ENCODE data around the gene QSER1. TPM values are rescaled to one million over a fixed set of nuclear protein-coding genes. Genes with fewer than 3 reads are reported as not detected.
"Not testable (repeated sequence)": the region's sequence is repeated elsewhere in the genome, so short reads cannot be mapped to it uniquely, and the experiment has no call there.

The QSER1 gene
- polyA plus RNA-seq (2012; ENCODE audit: insufficient read depth, insufficient read length), result 9.9 TPM

DNA sequence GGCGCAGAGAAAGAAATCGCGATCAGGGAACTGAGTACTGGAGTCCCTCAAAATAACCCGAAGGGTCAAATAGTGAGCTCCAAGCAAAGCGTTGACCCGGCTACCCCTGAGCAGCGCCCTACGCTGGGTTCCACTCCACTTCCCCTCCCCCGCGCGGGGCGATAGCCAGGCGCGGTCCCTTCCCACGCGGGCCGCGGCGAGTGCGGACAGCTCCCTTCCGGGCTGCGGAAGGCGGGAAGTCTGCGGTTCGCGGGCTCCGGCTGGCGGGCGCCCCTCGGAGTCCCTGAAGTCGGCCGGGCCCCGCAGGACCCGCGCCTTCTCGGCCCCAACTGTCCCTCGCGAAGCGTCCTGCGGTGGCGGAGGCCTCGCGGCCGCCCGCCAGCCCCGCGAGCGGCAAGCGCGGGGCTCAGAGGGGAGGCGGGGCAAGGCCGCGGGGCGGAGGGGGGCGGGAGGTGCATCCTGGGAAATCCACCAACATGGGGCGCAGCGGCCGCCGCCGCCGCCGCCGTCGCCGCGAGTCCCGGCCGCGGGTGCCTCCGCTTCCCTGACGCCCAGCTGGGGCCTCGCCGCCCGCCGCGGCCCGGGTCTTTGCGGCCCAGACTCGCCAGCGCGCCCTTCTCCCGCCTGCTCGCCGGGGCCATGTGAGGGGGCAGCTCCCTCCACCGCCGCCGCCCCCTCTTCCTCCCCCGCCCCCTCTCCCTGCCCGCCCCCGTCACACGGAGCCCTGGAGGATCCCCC lies at the start of gene QSER1:
QSER1 (plus strand) TSS at position 457 of the 738 bp plus-strand sequence. CDS start 315 bp downstream, outside the sequence.
- DNase-seq (ENCODE audit: low read depth, low spot score), result peak; percentile 35
- peak within 1 kb of the TSS; percentile 67 for H3K4me3 ChIP-seq (ENCODE audit: low read length)

- H3K4me3 ChIP-seq (ENCODE audit: low read length), result no peak overlapping the region
- no peak for DNase-seq (ENCODE audit: low read depth, low spot score)
These were observed 49.1 kb upstream of the QSER1 start for GRCh38 chr11:32843544-32843943.

DNA sequence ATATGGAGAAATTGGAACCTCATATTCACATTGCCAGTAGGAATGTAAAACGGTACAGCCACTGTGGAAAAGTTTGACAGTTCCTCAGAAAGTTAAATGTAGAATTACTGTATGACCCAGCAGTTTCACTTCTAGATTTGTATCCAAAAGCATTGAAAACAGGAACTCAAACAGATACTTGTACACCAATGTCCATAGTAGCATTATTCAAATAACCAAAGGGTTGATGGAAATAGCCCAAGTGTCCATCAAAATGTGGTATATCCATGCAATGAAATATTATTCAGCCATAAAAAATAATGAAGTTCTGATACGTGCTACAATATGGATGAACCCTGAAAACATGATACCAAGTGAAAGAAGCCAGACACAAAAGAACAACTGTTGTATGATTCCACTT lies 45.1 kb upstream of the QSER1 start:
- DNase-seq (ENCODE audit: low read depth, low spot score), result no peak
- H3K4me3 ChIP-seq (ENCODE audit: low read length), result no peak overlapping the region

- DNase-seq (ENCODE audit: low read depth, low spot score), result no peak
- no peak overlapping the region for H3K4me3 ChIP-seq (ENCODE audit: low read length)
These were observed 42.9 kb upstream of the QSER1 start for GRCh38 chr11:32849761-32850160.

- DNase-seq (ENCODE audit: low read depth, low spot score), result no peak
- H3K4me3 ChIP-seq (ENCODE audit: low read length), result no peak overlapping the region
These were observed 41.4 kb upstream of the QSER1 start for GRCh38 chr11:32851251-32851650.

- DNase-seq (ENCODE audit: low read depth, low spot score), result no peak
These were observed 40.4 kb upstream of the QSER1 start for GRCh38 chr11:32852207-32852606.

DNA sequence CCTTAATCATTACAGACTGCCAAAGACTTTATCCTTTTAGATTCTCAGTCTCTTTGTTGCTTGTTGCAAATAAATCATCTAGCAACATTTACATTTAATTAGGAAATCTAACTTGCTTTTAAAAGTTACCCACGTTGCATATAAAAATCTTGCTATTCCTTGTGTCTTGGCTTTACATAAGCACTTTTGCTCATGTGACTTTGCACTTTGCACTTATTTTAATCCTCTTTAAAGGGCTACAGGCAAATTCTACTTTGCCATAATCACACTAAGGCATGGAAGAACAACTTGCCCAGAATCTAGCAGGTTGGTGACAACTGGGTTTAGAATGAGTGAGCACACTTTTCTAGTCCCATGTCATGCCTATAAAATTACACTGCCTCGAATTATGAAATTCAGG lies 37.0 kb upstream of the QSER1 start:
- H3K4me3 ChIP-seq (ENCODE audit: low read length), result no peak overlapping the region
- no peak for DNase-seq (ENCODE audit: low read depth, low spot score)

More at GRCh38 chr11:32852207-32852606, 40.4 kb upstream of the QSER1 start:
- no peak overlapping the region for H3K4me3 ChIP-seq (ENCODE audit: low read length)

- H3K4me3 ChIP-seq (ENCODE audit: low read length), result no peak overlapping the region
- no peak for DNase-seq (ENCODE audit: low read depth, low spot score)
These were observed 33.9 kb upstream of the QSER1 start for GRCh38 chr11:32858731-32859130.

- DNase-seq (ENCODE audit: low read depth, low spot score), result no peak
These were observed 30.6 kb upstream of the QSER1 start for GRCh38 chr11:32861850-32862577.

DNA sequence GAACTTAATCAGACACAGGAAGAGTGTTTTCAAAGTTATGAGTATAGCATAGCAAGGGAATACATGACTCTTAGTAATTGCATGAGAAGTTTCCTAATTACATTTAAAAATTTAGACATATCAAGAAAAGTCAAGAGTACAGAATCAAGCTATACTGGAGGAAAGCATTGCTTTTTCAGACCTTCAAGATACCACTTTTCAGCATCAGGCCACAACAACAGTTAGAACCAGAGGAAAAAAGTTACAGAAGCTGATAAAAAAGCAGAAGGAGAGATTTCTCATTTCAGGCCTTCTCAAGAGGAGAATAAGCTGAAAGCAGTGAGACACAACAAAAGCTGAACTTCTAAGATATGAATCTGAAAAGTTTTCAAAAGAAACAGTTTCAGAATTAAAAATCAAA lies 28.1 kb upstream of the QSER1 start:
- no peak for DNase-seq (ENCODE audit: low read depth, low spot score)
- H3K4me3 ChIP-seq (ENCODE audit: low read length), result no peak overlapping the region

More at GRCh38 chr11:32861850-32862577, 30.6 kb upstream of the QSER1 start:
- H3K4me3 ChIP-seq (ENCODE audit: low read length), result no peak overlapping the region

DNA sequence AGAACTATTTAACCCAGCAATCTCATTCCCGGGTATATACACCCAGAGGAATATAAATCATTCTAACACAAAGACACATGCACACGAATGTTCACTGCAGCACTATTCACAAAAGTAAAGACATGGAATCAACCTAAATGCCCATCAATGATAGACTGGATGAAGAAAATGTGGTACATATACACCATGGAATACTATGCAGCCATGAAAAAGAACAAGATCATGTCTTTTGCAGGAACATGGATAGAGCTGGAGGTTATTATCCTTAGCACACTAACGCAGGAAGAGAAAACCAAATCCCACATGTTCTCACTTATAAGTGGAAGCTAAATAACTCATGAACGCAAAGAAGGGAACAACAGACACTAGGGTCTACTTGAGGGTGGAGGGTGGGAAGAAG lies 23.9 kb upstream of the QSER1 start:
- not testable (repeated sequence) for DNase-seq (ENCODE audit: low read depth, low spot score); H3K4me3 ChIP-seq (ENCODE audit: low read length)

- no peak for DNase-seq (ENCODE audit: low read depth, low spot score)
- H3K4me3 ChIP-seq (ENCODE audit: low read length), result no peak overlapping the region
These were observed 21.9 kb upstream of the QSER1 start for GRCh38 chr11:32870676-32871075.

GRCh38 chr11:32874132-32874531 lies 18.5 kb upstream of the QSER1 start:
- no peak overlapping the region for H3K4me3 ChIP-seq (ENCODE audit: low read length)
- no peak for DNase-seq (ENCODE audit: low read depth, low spot score)

DNA sequence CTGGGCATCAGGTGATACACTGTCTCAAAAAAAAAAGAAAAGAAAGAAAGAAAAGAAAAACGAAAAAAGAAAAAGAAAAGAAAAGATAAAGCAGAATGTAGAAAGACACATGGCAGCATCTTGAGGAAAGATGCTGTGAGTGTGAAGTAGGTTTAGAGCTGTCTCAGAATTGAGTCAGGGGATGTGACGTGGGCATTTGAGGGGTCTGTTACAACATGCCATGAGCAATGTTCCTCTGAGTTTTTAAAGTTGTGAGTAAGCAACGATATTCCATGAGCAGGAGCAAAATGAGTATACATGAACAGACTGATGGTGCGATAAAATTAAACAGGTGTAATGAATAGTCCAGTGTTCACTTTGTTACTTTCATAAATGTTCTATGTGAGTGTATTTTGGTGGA lies 11.3 kb upstream of the QSER1 start:
- DNase-seq (ENCODE audit: low read depth, low spot score), result no peak
- no peak overlapping the region for H3K4me3 ChIP-seq (ENCODE audit: low read length)

GRCh38 chr11:32883421-32883820 lies 9.2 kb upstream of the QSER1 start:
- DNase-seq (ENCODE audit: low read depth, low spot score), result no peak
- no peak overlapping the region for H3K4me3 ChIP-seq (ENCODE audit: low read length)

DNA sequence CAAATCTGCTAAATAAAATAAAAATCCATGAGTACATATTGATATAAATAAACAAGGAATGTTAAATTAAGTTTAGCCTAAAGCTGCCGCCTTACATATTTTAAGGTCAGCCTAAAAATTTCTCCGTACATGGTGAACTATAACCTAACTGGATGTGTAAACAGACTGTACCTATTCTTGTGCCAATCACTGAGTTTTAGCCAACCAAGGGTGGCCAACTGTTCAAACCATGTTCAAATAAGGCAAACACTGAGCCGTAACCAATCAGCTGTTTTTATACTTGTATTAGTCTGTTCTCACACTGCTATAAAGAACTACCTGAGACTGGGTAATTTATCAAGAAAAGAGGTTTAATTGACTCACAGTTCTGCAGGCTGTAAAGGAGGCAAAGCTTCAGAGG lies 8.6 kb upstream of the QSER1 start:
- H3K4me3 ChIP-seq (ENCODE audit: low read length), result no peak overlapping the region
- no peak for DNase-seq (ENCODE audit: low read depth, low spot score)

- H3K4me3 ChIP-seq (ENCODE audit: low read length), result no peak overlapping the region
- DNase-seq (ENCODE audit: low read depth, low spot score), result peak; percentile 23
These were observed 7.7 kb upstream of the QSER1 start for GRCh38 chr11:32884770-32885384.

GRCh38 chr11:32885556-32885955 lies 7.1 kb upstream of the QSER1 start:
- DNase-seq (ENCODE audit: low read depth, low spot score), result no peak
- no peak overlapping the region for H3K4me3 ChIP-seq (ENCODE audit: low read length)

- H3K4me3 ChIP-seq (ENCODE audit: low read length), result no peak overlapping the region
These were observed 6.4 kb upstream of the QSER1 start for GRCh38 chr11:32886180-32886579.

More at GRCh38 chr11:32886180-32886579, 6.4 kb upstream of the QSER1 start:
- DNase-seq (ENCODE audit: low read depth, low spot score), result no peak

All from Jurkat, Clone E6-1 (cell line).